HEK293 (cell line): ENCODE results near the gene CMC4.

Source experiments
- ATF2 ChIP-seq: fragments of 450-650 bp; formaldehyde crosslinking; IDR thresholded peaks from 2 replicates; pipeline ENCODE4 v1.5.1; 2016; ENCODE audit warnings: missing biosample characterization, missing genetic modification characterization, low read depth
- KLF1 ChIP-seq: fragments of 450-650 bp; formaldehyde crosslinking; IDR thresholded peaks from 2 replicates; pipeline ENCODE4 v1.5.1; 2016; ENCODE audit warnings: missing biosample characterization, missing genetic modification characterization
- PATZ1 ChIP-seq: fragments of 450-650 bp; formaldehyde crosslinking; IDR thresholded peaks from 2 replicates; pipeline ENCODE4 v1.5.1; 2016; ENCODE audit warnings: missing biosample characterization, missing genetic modification characterization
- PRDM4 ChIP-seq: fragments of 450-650 bp; formaldehyde crosslinking; IDR thresholded peaks from 2 replicates; pipeline ENCODE4 v1.5.1; 2017; ENCODE audit warnings: missing biosample characterization, missing genetic modification characterization
- RBAK ChIP-seq: fragments of 450-650 bp; formaldehyde crosslinking; IDR thresholded peaks from 2 replicates; pipeline ENCODE4 v1.5.1; 2016; ENCODE audit warnings: missing biosample characterization, missing genetic modification characterization
- REST ChIP-seq: fragments of 450-650 bp; formaldehyde crosslinking; IDR thresholded peaks from 2 replicates; pipeline ENCODE4 v1.5.1; 2016; ENCODE audit warnings: missing biosample characterization, missing genetic modification characterization
- ZBTB17 ChIP-seq: fragments of 450-650 bp; formaldehyde crosslinking; IDR thresholded peaks from 2 replicates; pipeline ENCODE4 v1.5.1; 2016; ENCODE audit warnings: missing biosample characterization, missing genetic modification characterization
- ZBTB7A ChIP-seq: fragments of 450-650 bp; formaldehyde crosslinking; IDR thresholded peaks from 2 replicates; pipeline ENCODE4 v1.5.1; 2016; ENCODE audit warnings: low read depth, missing biosample characterization, missing genetic modification characterization
- ZNF140 ChIP-seq: fragments of 450-650 bp; formaldehyde crosslinking; IDR thresholded peaks from 2 replicates; pipeline ENCODE4 v1.5.1; 2016; ENCODE audit warnings: missing biosample characterization, missing genetic modification characterization
- ZNF23 ChIP-seq: fragments of 450-650 bp; formaldehyde crosslinking; IDR thresholded peaks from 2 replicates; pipeline ENCODE4 v1.5.1; 2016; ENCODE audit warnings: missing biosample characterization, missing genetic modification characterization, borderline replicate concordance
- ZNF560 ChIP-seq: fragments of 450-650 bp; formaldehyde crosslinking; IDR thresholded peaks from 2 replicates; pipeline ENCODE4 v1.5.1; 2017; ENCODE audit warnings: missing biosample characterization, missing genetic modification characterization, borderline replicate concordance
- ZNF629 ChIP-seq: fragments of 450-650 bp; formaldehyde crosslinking; IDR thresholded peaks from 2 replicates; pipeline ENCODE4 v1.5.1; 2017; ENCODE audit warnings: missing biosample characterization, missing genetic modification characterization
- ZNF677 ChIP-seq: fragments of 450-650 bp; IDR thresholded peaks from 2 replicates; pipeline ENCODE4 v1.5.0; 2018; ENCODE audit warnings: missing biosample characterization, mild to moderate bottlenecking, missing genetic modification characterization, moderate library complexity
- ZSCAN18 ChIP-seq: fragments of 450-650 bp; formaldehyde crosslinking; IDR thresholded peaks from 2 replicates; pipeline ENCODE4 v1.5.1; 2016; ENCODE audit warnings: missing biosample characterization, missing genetic modification characterization
- ZSCAN5A ChIP-seq: fragments of 450-650 bp; formaldehyde crosslinking; IDR thresholded peaks from 2 replicates; pipeline ENCODE4 v1.5.1; 2016; ENCODE audit warnings: missing biosample characterization, missing genetic modification characterization
- TF ChIP-seq, protein P1 (sequence below): fragments of 450-650 bp; formaldehyde crosslinking; IDR thresholded peaks from 2 replicates; pipeline ENCODE4 v1.5.1; 2016; ENCODE audit warnings: missing biosample characterization, missing genetic modification characterization
- TF ChIP-seq, protein P2 (sequence below): fragments of 450-650 bp; formaldehyde crosslinking; optimal IDR thresholded peaks from 2 replicates; pipeline ENCODE3; 2016; ENCODE audit warnings: missing biosample characterization, mild to moderate bottlenecking, missing genetic modification characterization
- TF ChIP-seq, protein P3 (sequence below): fragments of 450-650 bp; formaldehyde crosslinking; IDR thresholded peaks from 2 replicates; pipeline ENCODE4 v1.5.1; 2016; ENCODE audit warnings: missing biosample characterization, missing genetic modification characterization
- TF ChIP-seq, protein P4 (sequence below): fragments of 450-650 bp; formaldehyde crosslinking; IDR thresholded peaks from 2 replicates; pipeline ENCODE4; 2016; ENCODE audit warnings: missing biosample characterization, missing genetic modification characterization

Gene CMC4

DNA sequence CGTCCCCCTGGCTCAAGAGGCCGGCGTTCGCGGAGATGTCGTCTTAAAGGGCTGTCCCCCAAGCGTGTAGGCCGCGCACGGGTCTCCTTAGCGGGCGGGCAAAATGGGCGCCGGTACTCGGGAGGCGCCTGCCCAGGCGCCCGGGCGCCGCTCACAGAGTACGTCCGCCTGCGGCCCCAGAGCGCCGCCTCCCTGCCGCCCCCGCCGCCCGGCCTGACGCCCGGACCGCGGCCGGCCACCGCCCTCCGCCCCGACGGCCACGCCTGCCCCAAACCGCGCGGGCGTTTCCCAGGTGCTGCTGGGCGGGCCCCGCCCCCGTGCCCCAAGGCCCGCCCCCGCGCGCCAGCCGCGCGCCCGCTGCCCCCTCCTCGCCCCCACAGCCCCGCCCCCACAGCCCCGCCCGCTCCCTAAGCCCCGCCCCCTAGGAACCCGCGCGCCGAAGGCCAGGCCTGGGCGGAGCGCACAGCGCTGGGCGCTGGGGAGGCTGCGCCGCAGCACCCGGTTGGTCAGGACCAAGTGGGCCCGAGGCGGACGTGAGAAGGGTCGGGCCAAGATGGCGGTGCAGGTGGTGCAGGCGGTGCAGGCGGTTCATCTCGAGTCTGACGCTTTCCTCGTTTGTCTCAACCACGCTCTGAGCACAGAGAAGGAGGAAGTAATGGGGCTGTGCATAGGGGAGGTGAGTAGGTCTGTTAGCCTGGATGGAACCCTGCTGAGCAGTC is at the start of gene CMC4, which contains the start of the genes BRCC3 and MTCP1 (continued):
- TF ChIP-seq PRDM4 (tag by site-specific recombination) (no peak), ZNF140 (tag by site-specific recombination) (no peak), ZNF677 (tag by site-specific recombination) (no peak), ATF2 (tag by site-specific recombination) (no peak), ZNF23 (tag by site-specific recombination) (no peak), PATZ1 (tag by site-specific recombination) (peak; percentile 27), REST (tag by site-specific recombination) (peak; percentile 21; the same call in 1 of the 2 replicates), ZNF629 (no peak), ZBTB17 (tag by site-specific recombination) (no peak), KLF1 (no peak), ZSCAN5A (tag by site-specific recombination) (peak; percentile 63; the same call in 1 of the 2 replicates), RBAK (no peak), ZNF560 (tag by site-specific recombination) (no peak), ZSCAN18 (tag by site-specific recombination) (no peak), ZBTB7A (tag by site-specific recombination) (0 out of 2 replicates have a peak, but pooled peaks have one; percentile 65)
- TF ChIP-seq, protein P1, sequence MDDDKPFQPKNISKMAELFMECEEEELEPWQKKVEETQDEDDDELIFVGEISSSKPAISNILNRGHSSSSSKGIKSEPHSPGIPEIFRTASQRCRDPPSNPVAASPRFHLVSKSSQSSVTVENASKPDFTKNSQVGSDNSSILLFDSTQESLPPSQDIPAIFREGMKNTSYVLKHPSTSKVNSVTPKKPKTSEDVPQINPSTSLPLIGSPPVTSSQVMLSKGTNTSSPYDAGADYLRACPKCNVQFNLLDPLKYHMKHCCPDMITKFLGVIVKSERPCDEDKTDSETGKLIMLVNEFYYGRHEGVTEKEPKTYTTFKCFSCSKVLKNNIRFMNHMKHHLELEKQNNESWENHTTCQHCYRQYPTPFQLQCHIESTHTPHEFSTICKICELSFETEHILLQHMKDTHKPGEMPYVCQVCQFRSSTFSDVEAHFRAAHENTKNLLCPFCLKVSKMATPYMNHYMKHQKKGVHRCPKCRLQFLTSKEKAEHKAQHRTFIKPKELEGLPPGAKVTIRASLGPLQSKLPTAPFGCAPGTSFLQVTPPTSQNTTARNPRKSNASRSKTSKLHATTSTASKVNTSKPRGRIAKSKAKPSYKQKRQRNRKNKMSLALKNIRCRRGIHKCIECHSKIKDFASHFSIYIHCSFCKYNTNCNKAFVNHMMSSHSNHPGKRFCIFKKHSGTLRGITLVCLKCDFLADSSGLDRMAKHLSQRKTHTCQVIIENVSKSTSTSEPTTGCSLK (tag by site-specific recombination): no peak
- TF ChIP-seq, protein P2, sequence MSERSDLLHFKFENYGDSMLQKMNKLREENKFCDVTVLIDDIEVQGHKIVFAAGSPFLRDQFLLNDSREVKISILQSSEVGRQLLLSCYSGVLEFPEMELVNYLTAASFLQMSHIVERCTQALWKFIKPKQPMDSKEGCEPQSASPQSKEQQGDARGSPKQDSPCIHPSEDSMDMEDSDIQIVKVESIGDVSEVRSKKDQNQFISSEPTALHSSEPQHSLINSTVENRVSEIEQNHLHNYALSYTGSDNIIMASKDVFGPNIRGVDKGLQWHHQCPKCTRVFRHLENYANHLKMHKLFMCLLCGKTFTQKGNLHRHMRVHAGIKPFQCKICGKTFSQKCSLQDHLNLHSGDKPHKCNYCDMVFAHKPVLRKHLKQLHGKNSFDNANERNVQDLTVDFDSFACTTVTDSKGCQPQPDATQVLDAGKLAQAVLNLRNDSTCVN (tag by site-specific recombination): peak; percentile 64
- TF ChIP-seq, protein P3, sequence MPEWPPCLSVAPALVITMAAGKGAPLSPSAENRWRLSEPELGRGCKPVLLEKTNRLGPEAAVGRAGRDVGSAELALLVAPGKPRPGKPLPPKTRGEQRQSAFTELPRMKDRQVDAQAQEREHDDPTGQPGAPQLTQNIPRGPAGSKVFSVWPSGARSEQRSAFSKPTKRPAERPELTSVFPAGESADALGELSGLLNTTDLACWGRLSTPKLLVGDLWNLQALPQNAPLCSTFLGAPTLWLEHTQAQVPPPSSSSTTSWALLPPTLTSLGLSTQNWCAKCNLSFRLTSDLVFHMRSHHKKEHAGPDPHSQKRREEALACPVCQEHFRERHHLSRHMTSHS: no peak
- TF ChIP-seq, protein P4, sequence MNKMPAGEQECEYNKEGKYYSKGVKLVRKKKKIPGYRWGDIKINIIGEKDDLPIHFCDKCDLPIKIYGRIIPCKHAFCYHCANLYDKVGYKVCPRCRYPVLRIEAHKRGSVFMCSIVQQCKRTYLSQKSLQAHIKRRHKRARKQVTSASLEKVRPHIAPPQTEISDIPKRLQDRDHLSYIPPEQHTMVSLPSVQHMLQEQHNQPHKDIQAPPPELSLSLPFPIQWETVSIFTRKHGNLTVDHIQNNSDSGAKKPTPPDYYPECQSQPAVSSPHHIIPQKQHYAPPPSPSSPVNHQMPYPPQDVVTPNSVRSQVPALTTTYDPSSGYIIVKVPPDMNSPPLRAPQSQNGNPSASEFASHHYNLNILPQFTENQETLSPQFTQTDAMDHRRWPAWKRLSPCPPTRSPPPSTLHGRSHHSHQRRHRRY (tag by site-specific recombination): no peak
